ENCODE measurements around the gene XIST.
A peak's percentile ranks its signal among the peaks of the same experiment; 100 is the strongest.

Gene XIST

GRCh38 chrX:73850124-73851013 lies 2.1 kb downstream of the XIST start (continued):
- TF ChIP-seq ZNF302 (tag by site-specific recombination; IDR thresholded peaks at IDR 0.05; ENCODE audit: low read depth) (no peak), BCL6B (tag by site-specific recombination; IDR thresholded peaks at IDR 0.05) (no peak), ZNF324 (tag by site-specific recombination; IDR thresholded peaks at IDR 0.05) (no peak), YY2 (tag by site-specific recombination; IDR thresholded peaks at IDR 0.05) (no peak), TCF7L2 (IDR thresholded peaks at IDR 0.05; ENCODE audit: borderline replicate concordance, low read depth, low read length) (no peak), ZNF621 (tag by site-specific recombination; IDR thresholded peaks at IDR 0.05) (no peak), ZNF677 (tag by site-specific recombination; IDR thresholded peaks at IDR 0.05) (no peak), ZNF629 (tag by site-specific recombination; IDR thresholded peaks at IDR 0.05) (no peak), KLF10 (tag by site-specific recombination; IDR thresholded peaks at IDR 0.05) (0 out of 2 replicates have a peak, but pooled peaks have one; percentile 11), ZNF239 (tag by site-specific recombination; IDR thresholded peaks at IDR 0.05) (no peak), ZNF707 (tag by site-specific recombination; IDR thresholded peaks at IDR 0.05) (no peak), KLF16 (tag by site-specific recombination; IDR thresholded peaks at IDR 0.05) (no peak), ZNF580 (tag by site-specific recombination; IDR thresholded peaks at IDR 0.05) (0 out of 2 replicates have a peak, but pooled peaks have one; percentile 8), OSR2 (tag by site-specific recombination; IDR thresholded peaks at IDR 0.05) (no peak), ZNF423 (tag by site-specific recombination; IDR thresholded peaks at IDR 0.05) (no peak), ZNF266 (tag by site-specific recombination; IDR thresholded peaks at IDR 0.05; ENCODE audit: low read depth) (no peak; the same call in 1 of the 2 replicates), ZNF248 (tag by site-specific recombination; IDR thresholded peaks at IDR 0.05) (no peak), ZNF501 (tag by site-specific recombination; IDR thresholded peaks at IDR 0.05) (no peak), ZNF571 (tag by site-specific recombination; IDR thresholded peaks at IDR 0.05) (no peak), ZNF660 (tag by site-specific recombination; IDR thresholded peaks at IDR 0.05) (peak; percentile 44; the same call in 1 of the 2 replicates), KLF9 (tag by site-specific recombination; IDR thresholded peaks at IDR 0.05; ENCODE audit: low read depth) (no peak), GLI4 (tag by site-specific recombination; IDR thresholded peaks at IDR 0.05) (no peak), ZNF529 (tag by site-specific recombination; IDR thresholded peaks at IDR 0.05; ENCODE audit: insufficient replicate concordance) (no peak), SP3 (tag by site-specific recombination; IDR thresholded peaks at IDR 0.05) (no peak), ZNF792 (tag by site-specific recombination; IDR thresholded peaks at IDR 0.05) (no peak), ZNF426 (tag by site-specific recombination; IDR thresholded peaks at IDR 0.05) (peak; percentile 17; the same call in 1 of the 2 replicates), ZNF138 (tag by site-specific recombination; IDR thresholded peaks at IDR 0.05; ENCODE audit: borderline replicate concordance) (no peak), ZNF19 (tag by site-specific recombination; IDR thresholded peaks at IDR 0.05; ENCODE audit: low read depth) (no peak)
- TF ChIP-seq, protein P1, sequence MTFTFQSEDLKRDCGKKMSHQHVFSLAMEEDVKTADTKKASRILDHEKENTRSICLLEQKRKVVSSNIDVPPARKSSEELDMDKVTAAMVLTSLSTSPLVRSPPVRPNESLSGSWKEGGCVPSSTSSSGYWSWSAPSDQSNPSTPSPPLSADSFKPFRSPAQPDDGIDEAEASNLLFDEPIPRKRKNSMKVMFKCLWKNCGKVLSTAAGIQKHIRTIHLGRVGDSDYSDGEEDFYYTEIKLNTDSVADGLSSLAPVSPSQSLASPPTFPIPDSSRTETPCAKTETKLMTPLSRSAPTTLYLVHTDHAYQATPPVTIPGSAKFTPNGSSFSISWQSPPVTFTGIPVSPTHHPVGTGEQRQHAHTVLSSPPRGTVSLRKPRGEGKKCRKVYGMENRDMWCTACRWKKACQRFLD (tag by site-specific recombination; IDR thresholded peaks at IDR 0.05): no peak
- TF ChIP-seq, protein P2, sequence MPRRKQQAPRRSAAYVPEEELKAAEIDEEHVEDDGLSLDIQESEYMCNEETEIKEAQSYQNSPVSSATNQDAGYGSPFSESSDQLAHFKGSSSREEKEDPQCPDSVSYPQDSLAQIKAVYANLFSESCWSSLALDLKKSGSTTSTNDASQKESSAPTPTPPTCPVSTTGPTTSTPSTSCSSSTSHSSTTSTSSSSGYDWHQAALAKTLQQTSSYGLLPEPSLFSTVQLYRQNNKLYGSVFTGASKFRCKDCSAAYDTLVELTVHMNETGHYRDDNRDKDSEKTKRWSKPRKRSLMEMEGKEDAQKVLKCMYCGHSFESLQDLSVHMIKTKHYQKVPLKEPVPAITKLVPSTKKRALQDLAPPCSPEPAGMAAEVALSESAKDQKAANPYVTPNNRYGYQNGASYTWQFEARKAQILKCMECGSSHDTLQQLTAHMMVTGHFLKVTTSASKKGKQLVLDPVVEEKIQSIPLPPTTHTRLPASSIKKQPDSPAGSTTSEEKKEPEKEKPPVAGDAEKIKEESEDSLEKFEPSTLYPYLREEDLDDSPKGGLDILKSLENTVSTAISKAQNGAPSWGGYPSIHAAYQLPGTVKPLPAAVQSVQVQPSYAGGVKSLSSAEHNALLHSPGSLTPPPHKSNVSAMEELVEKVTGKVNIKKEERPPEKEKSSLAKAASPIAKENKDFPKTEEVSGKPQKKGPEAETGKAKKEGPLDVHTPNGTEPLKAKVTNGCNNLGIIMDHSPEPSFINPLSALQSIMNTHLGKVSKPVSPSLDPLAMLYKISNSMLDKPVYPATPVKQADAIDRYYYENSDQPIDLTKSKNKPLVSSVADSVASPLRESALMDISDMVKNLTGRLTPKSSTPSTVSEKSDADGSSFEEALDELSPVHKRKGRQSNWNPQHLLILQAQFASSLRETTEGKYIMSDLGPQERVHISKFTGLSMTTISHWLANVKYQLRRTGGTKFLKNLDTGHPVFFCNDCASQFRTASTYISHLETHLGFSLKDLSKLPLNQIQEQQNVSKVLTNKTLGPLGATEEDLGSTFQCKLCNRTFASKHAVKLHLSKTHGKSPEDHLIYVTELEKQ (tag by site-specific recombination; IDR thresholded peaks at IDR 0.05; ENCODE audit: borderline replicate concordance): no peak
- TF ChIP-seq, protein P3, sequence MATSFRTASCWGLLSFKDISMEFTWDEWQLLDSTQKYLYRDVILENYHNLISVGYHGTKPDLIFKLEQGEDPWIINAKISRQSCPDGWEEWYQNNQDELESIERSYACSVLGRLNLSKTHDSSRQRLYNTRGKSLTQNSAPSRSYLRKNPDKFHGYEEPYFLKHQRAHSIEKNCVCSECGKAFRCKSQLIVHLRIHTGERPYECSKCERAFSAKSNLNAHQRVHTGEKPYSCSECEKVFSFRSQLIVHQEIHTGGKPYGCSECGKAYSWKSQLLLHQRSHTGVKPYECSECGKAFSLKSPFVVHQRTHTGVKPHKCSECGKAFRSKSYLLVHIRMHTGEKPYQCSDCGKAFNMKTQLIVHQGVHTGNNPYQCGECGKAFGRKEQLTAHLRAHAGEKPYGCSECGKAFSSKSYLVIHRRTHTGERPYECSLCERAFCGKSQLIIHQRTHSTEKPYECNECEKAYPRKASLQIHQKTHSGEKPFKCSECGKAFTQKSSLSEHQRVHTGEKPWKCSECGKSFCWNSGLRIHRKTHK (tag by site-specific recombination; IDR thresholded peaks at IDR 0.05): no peak
